Measurements from ENCODE around the gene PTS.

GRCh38 chr11:112212710-112213109, 13.5 kb upstream of the PTS start:
- TF ChIP-seq CTCF (IDR thresholded peaks at IDR 0.05; ENCODE audit: poor library complexity, severe bottlenecking) = no peak
- TF ChIP-seq REST (IDR thresholded peaks at IDR 0.05; ENCODE audit: borderline replicate concordance) = no peak
- no peak for TF ChIP-seq MXI1 (conservative IDR thresholded peaks at IDR 0.05; ENCODE audit: poor library complexity, severe bottlenecking)
- no peak for TF ChIP-seq EZH2 (IDR thresholded peaks at IDR 0.05; ENCODE audit: borderline replicate concordance, insufficient read depth, low read length, poor library complexity, severe bottlenecking)
- no peak for TF ChIP-seq POLR2AphosphoS5 (IDR thresholded peaks at IDR 0.05)
- TF ChIP-seq EP300 (conservative IDR thresholded peaks at IDR 0.05; ENCODE audit: poor library complexity, severe bottlenecking) = no peak
- no peak for TF ChIP-seq TAF1 (IDR thresholded peaks at IDR 0.05; ENCODE audit: low read depth)
- no peak for TF ChIP-seq SMC3 (conservative IDR thresholded peaks at IDR 0.05; ENCODE audit: poor library complexity)
- no peak for TF ChIP-seq RAD21 (conservative IDR thresholded peaks at IDR 0.05)
